Urinary bladder (tissue), 2 donors: Measurements from ENCODE around the gene BMP6. TPM values are rescaled to one million over a fixed set of nuclear protein-coding genes. Genes with fewer than 3 reads are reported as not detected.

ENCODE experiments used
- polyA plus RNA-seq: library from polyadenylated mRNA; stranded (reverse); fragments of 200-250 nt; gene quantifications from one replicate; pipeline ENCODE4 v1.2.3, GENCODE V29; 2013
- total RNA-seq: library from RNA; depleted of rRNA; stranded (reverse); fragments of >200 nt; gene quantifications from one replicate; pipeline ENCODE4 v1.2.3, GENCODE V29; 2014
- donor health status: healthy.

The BMP6 gene
- total and polyA plus RNA-seq, 2 donors: 3.8 to 11.7 TPM

Other genes with a start within 250 kb of the BMP6 start
- 33.9 TPM for gene DSP, start 184.4 kb upstream of the BMP6 start, total RNA-seq
- gene DSP, start 184.4 kb upstream of the BMP6 start, polyA plus RNA-seq: 4.3 TPM
- 34.4 TPM for gene SNRNP48, start 135.9 kb upstream of the BMP6 start, total RNA-seq
- 11.0 TPM for gene SNRNP48, start 135.9 kb upstream of the BMP6 start, polyA plus RNA-seq
- 235 TPM for gene TXNDC5, start 184.7 kb downstream of the BMP6 start, total RNA-seq
- 76.5 TPM for gene TXNDC5, start 184.7 kb downstream of the BMP6 start, polyA plus RNA-seq